UCSD-AML1 (cell line): ENCODE results near the gene ANKS1B.
"Not testable (repeated sequence)": the region's sequence is repeated elsewhere in the genome, so short reads cannot be mapped to it uniquely, and the experiment has no call there.

ENCODE experiments used
- DNase-seq: peaks from one replicate; lab custom pipeline; 2025; ENCODE audit not compliant: unreplicated experiment; lab: John Stamatoyannopoulos, UW

The ANKS1B gene

GRCh38 chr12:99766408-99766807 is 218.3 kb downstream of the ANKS1B start:
- DNase-seq: no peak

GRCh38 chr12:99765469-99766114 is 219.1 kb downstream of the ANKS1B start:
- no peak for DNase-seq

GRCh38 chr12:99759444-99759843 is 225.3 kb downstream of the ANKS1B start:
- no peak for DNase-seq

GRCh38 chr12:99758997-99759396 is 225.7 kb downstream of the ANKS1B start:
- DNase-seq: no peak

- DNase-seq: no peak
These were observed 232.0 kb downstream of the ANKS1B start for GRCh38 chr12:99752740-99753139.

- DNase-seq: no peak
These were observed 238.2 kb downstream of the ANKS1B start for GRCh38 chr12:99746538-99746937.

- DNase-seq: no peak
These were observed 238.8 kb downstream of the ANKS1B start for GRCh38 chr12:99745895-99746294.

- no peak for DNase-seq
These were observed 239.6 kb downstream of the ANKS1B start for GRCh38 chr12:99745121-99745520.

- DNase-seq: no peak
These were observed 247.9 kb downstream of the ANKS1B start for GRCh38 chr12:99736760-99737269.

GRCh38 chr12:99732131-99732530 is 252.6 kb downstream of the ANKS1B start:
- DNase-seq: no peak

GRCh38 chr12:99722690-99723486 is 261.8 kb downstream of the ANKS1B start:
- DNase-seq: no peak

GRCh38 chr12:99721715-99722275 is 262.9 kb downstream of the ANKS1B start:
- no peak for DNase-seq

- DNase-seq: not testable (repeated sequence)
These were observed 264.7 kb downstream of the ANKS1B start for GRCh38 chr12:99720083-99720465.

- not testable (repeated sequence) for DNase-seq
These were observed 265.2 kb downstream of the ANKS1B start for GRCh38 chr12:99719411-99720082.

GRCh38 chr12:99715841-99716510 is 268.8 kb downstream of the ANKS1B start:
- DNase-seq: not testable (repeated sequence)

- not testable (repeated sequence) for DNase-seq
These were observed 269.8 kb downstream of the ANKS1B start for GRCh38 chr12:99714921-99715320.

GRCh38 chr12:99713946-99714520 is 270.7 kb downstream of the ANKS1B start:
- no peak for DNase-seq

- no peak for DNase-seq
These were observed 272.5 kb downstream of the ANKS1B start for GRCh38 chr12:99712281-99712680.

GRCh38 chr12:99711246-99711645 is 273.5 kb downstream of the ANKS1B start:
- DNase-seq: no peak

GRCh38 chr12:99709619-99710018 is 275.1 kb downstream of the ANKS1B start:
- no peak for DNase-seq
